K562 (cell line): Measurements from ENCODE around the gene MRPL27. TPM values are rescaled to one million over a fixed set of nuclear protein-coding genes. Genes with fewer than 3 reads are reported as not detected.
A peak's percentile ranks its signal among the peaks of the same experiment; 100 is the strongest.

ENCODE experiments used
- ATAC-seq: fragments of 200-7000 bp; cut with Tn5 transposase; 3 replicates; pipeline ENCODE4 v1.9.1; 2020; ENCODE audit warnings: moderate library complexity
- BruUV-seq: library from RNA; stranded (reverse); fragments of 400-500 nt; replicated peaks from 2 replicates; lab custom pipeline; 2021; lab: Mats Ljungman, UMichigan
- CTCF ChIA-PET: fragments of 300-600 bp; formaldehyde crosslinking; extraction: SDS; loops from one replicate; lab custom pipeline; 2021; ENCODE audit warnings: low intra/inter-chr PET ratio; lab: Yijun Ruan, JAX
- POLR2A ChIA-PET: fragments of 300-600, 350-650 bp; sonication (Branson Sonifier 250); formaldehyde crosslinking; extraction: SDS; loops from one replicate; lab custom pipeline; 2021; ENCODE audit warnings: antibody characterized with exemption, inconsistent platforms; lab: Yijun Ruan, JAX
- DNase-seq, 4 experiments: peaks; one replicate each; pipeline versions ENCODE4 v3.0.0 to v3.0.0-alpha.2; 2011 to 2018; ENCODE audit warnings: low spot score in 3 of 4, mixed read lengths in 3 of 4; ENCODE audit errors: extremely low read depth in 1 of 4
- FAIRE-seq: peaks from 2 replicates; lab custom pipeline; 2011; peaks lifted over from hg19 to GRCh38; lab: Jason Lieb, UNC
- H2AFZ ChIP-seq: 2 replicates; pipeline ENCODE4 v1.6.0; 2011; ENCODE audit warnings: low read depth, low read length, control low read depth, inconsistent platforms
- H3K27ac ChIP-seq: fragments of 200-600 bp; 3 replicates; pipeline ENCODE4 v1.8.0; 2011; ENCODE audit warnings: low read depth, mild to moderate bottlenecking, control low read depth, inconsistent platforms, low read length, moderate library complexity, mixed read lengths; ENCODE audit errors: extremely low read depth
- H3K27me3 ChIP-seq, 2 experiments: fragments of 300-600 bp in 1 of 2; 2 replicates in 1 of 2; 3 replicates in 1 of 2; pipeline versions ENCODE4 v1.6.0 to v1.8.0; 2011; ENCODE audit warnings: inconsistent platforms in 2 of 2, low read length in 2 of 2, mild to moderate bottlenecking in 1 of 2, mixed read lengths in 1 of 2, moderate library complexity in 1 of 2; ENCODE audit not compliant: control insufficient read depth in 2 of 2, insufficient read depth in 2 of 2
- H3K36me3 ChIP-seq: fragments of 300-600 bp; 3 replicates; pipeline ENCODE4 v1.8.0; 2011; ENCODE audit warnings: mild to moderate bottlenecking, low read length, inconsistent platforms; ENCODE audit not compliant: control insufficient read depth, insufficient read depth
- H3K4me1 ChIP-seq, 2 experiments: fragments of 200-600 bp in 1 of 2; replicated peaks in 1 of 2; 2 replicates in 1 of 2; 3 replicates in 1 of 2; pipeline versions ENCODE4 v1.5.1 to v1.8.0; 2011; ENCODE audit warnings: inconsistent platforms in 2 of 2, low read length in 2 of 2, mild to moderate bottlenecking in 1 of 2, mixed read lengths in 1 of 2, moderate library complexity in 1 of 2; ENCODE audit not compliant: control insufficient read depth in 2 of 2, insufficient read depth in 2 of 2
- H3K4me2 ChIP-seq: 2 replicates; pipeline ENCODE4 v1.6.1; 2011; ENCODE audit warnings: low read length, control low read depth, inconsistent platforms, mixed read lengths; ENCODE audit not compliant: insufficient read depth
- H3K4me3 ChIP-seq: fragments of 200-600 bp; sonication (generic), shearing (Covaris generic); 2 replicates; pipeline ENCODE4 v1.5.1; 2016; ENCODE audit warnings: control low read depth, inconsistent platforms
- H3K79me2 ChIP-seq: fragments of 200-600 bp; 3 replicates; pipeline ENCODE4 v1.8.0; 2011; ENCODE audit warnings: low read length, inconsistent platforms; ENCODE audit not compliant: control insufficient read depth, insufficient read depth
- H3K9ac ChIP-seq, 2 experiments: 2 replicates each; pipeline versions ENCODE4 v1.6.0 to v1.6.1; 2011; ENCODE audit warnings: low read depth in 2 of 2, low read length in 2 of 2, control low read depth in 1 of 2, inconsistent platforms in 1 of 2, mild to moderate bottlenecking in 1 of 2, mixed read lengths in 1 of 2; ENCODE audit not compliant: insufficient read depth in 1 of 2
- H3K9me1 ChIP-seq: one replicate; pipeline ENCODE4 v1.6.0; 2011; ENCODE audit warnings: inconsistent platforms, mild to moderate bottlenecking, low read length, moderate library complexity; ENCODE audit not compliant: control insufficient read depth, insufficient read depth
- H3K9me3 ChIP-seq: replicated peaks from 2 replicates; pipeline ENCODE4 v1.5.1; 2011; ENCODE audit warnings: low read depth, low read length, inconsistent platforms; ENCODE audit not compliant: control insufficient read depth, insufficient read depth
- H4K20me1 ChIP-seq: replicated peaks from 2 replicates; pipeline ENCODE4 v1.6.1; 2011; ENCODE audit warnings: low read length, inconsistent platforms, mixed read lengths; ENCODE audit not compliant: control insufficient read depth, insufficient read depth
- CBX8 ChIP-seq: fragments of 200-600 bp; sonication (generic); IDR thresholded peaks from 2 replicates; pipeline ENCODE4 v1.6.1; 2012; ENCODE audit warnings: borderline replicate concordance, mixed run types, low read depth, mild to moderate bottlenecking, moderate library complexity, mixed read lengths, low read length, control low read depth, inconsistent platforms; ENCODE audit not compliant: poor library complexity, severe bottlenecking; ENCODE audit errors: extremely low read depth
- CTCFL ChIP-seq: IDR thresholded peaks from 2 replicates; pipeline ENCODE4 v1.6.1; 2011; ENCODE audit warnings: borderline replicate concordance, low read depth, mild to moderate bottlenecking, moderate library complexity, low read length; ENCODE audit not compliant: insufficient read depth, poor library complexity, severe bottlenecking
- ELF2 ChIP-seq: fragments of 250-450 bp; sonication (Bioruptor Pico); IDR thresholded peaks from 2 replicates; pipeline ENCODE4 v1.5.0; 2021; ENCODE audit warnings: mild to moderate bottlenecking
- KDM5B ChIP-seq: fragments of 200-600 bp; sonication (generic); IDR thresholded peaks from 2 replicates; pipeline ENCODE4 v1.6.1; 2012; ENCODE audit warnings: low read depth, mild to moderate bottlenecking, moderate library complexity, low read length, control low read depth, inconsistent platforms; ENCODE audit not compliant: insufficient replicate concordance
- MEIS2 ChIP-seq: fragments of 450-650 bp; IDR thresholded peaks from 2 replicates; pipeline ENCODE4 v1.6.1; 2014; ENCODE audit warnings: mild to moderate bottlenecking; ENCODE audit not compliant: partially characterized antibody
- MTA1 ChIP-seq: fragments of 450-650 bp; IDR thresholded peaks from 2 replicates; pipeline ENCODE4 v1.6.1; 2017; ENCODE audit warnings: borderline replicate concordance
- NCOA1 ChIP-seq: fragments of 450-650 bp; IDR thresholded peaks from 2 replicates; pipeline ENCODE4 v1.6.1; 2016; ENCODE audit warnings: low read depth
- NELFE ChIP-seq: IDR thresholded peaks from 2 replicates; pipeline ENCODE4 v1.6.1; 2011; ENCODE audit warnings: mild to moderate bottlenecking; ENCODE audit not compliant: insufficient read depth, insufficient read length
- POLR2G ChIP-seq: fragments of 200-400 bp; formaldehyde crosslinking; IDR thresholded peaks from 2 replicates; pipeline ENCODE4 v1.6.1; 2017; ENCODE audit warnings: low read depth, mild to moderate bottlenecking, antibody characterized with exemption, low read length, moderate library complexity
- RBFOX2 ChIP-seq: fragments of 200-400 bp; formaldehyde crosslinking; IDR thresholded peaks from 2 replicates; pipeline ENCODE4 v1.6.1; 2017; ENCODE audit warnings: low read depth, mild to moderate bottlenecking, low read length, moderate library complexity
- RFX7 ChIP-seq: fragments of 250-450 bp; sonication (Bioruptor Pico); IDR thresholded peaks from 2 replicates; pipeline ENCODE4 v1.5.1; 2021; ENCODE audit warnings: mild to moderate bottlenecking
- SRSF1 ChIP-seq: fragments of 200-400 bp; formaldehyde crosslinking; IDR thresholded peaks from 2 replicates; pipeline ENCODE4 v1.6.1; 2017; ENCODE audit warnings: mild to moderate bottlenecking, low read depth, low read length, moderate library complexity
- SUPT5H ChIP-seq: fragments of 450-650 bp; IDR thresholded peaks from 2 replicates; pipeline ENCODE4 v1.6.1; 2016
- TRIM28 ChIP-seq: fragments of 450-650 bp; IDR thresholded peaks from 2 replicates; pipeline ENCODE4 v1.6.1; 2017
- ZNF3 ChIP-seq: fragments of 250-450 bp; sonication (Bioruptor Pico); IDR thresholded peaks from 2 replicates; pipeline ENCODE4 v1.5.0; 2021; ENCODE audit warnings: mild to moderate bottlenecking, moderate library complexity
- WGBS: fragments of 100-300 bp; shearing (Covaris generic); methylation state at CpG from one replicate; pipeline ENCODE4 v1.1.6; 2016; ENCODE audit warnings: low coverage, mixed read lengths; ENCODE audit not compliant: insufficient coverage; ENCODE audit errors: missing lambda C conversion rate; 5-methylcytosine and 5-hydroxymethylcytosine counted together
- in situ Hi-C: fragments of 300-500 bp; cut with MboI; formaldehyde crosslinking; loops from 4 replicates; pipeline ENCODE4 v1.15.0; 2018; ENCODE audit warnings: inconsistent platforms, mixed read lengths
- intact Hi-C: fragments of 100-400 bp; cut with micrococcal nuclease; formaldehyde crosslinking; loops from 2 replicates; pipeline ENCODE4 v1.14.2; 2022
- polyA plus RNA-seq, 8 experiments: library from polyadenylated mRNA; depleted of rRNA in 4 of 8; stranded (reverse) in 5 of 8; unstranded in 3 of 8; fragments of >200 nt; fragmentation: Nextera tagmentation in 2 of 8; fragmentation: Illumina TruSeq in 1 of 8; extraction: Ambion mirVana in 2 of 8; extraction: Trizol in 1 of 8; gene quantifications; 2 replicates each; pipeline versions ENCODE4 v1.2.1 to v1.2.3, GENCODE V29; 2011 to 2014; ENCODE audit warnings: inconsistent platforms in 1 of 8, missing spikeins in 1 of 8
- total RNA-seq, 7 experiments: library from RNA; depleted of rRNA in 6 of 7; stranded (reverse); fragments of >200 nt in 6 of 7; fragmentation: Illumina TruSeq in 2 of 7; extraction: Trizol in 2 of 7; gene quantifications; 2 replicates each; pipeline versions ENCODE4 v1.2.1 to v1.2.3, GENCODE V29; 2011 to 2021; ENCODE audit warnings: low replicate concordance in 1 of 7
- TF ChIP-seq, protein P1 (sequence below): fragments of 250-450 bp; sonication (Bioruptor Pico); IDR thresholded peaks from 2 replicates; pipeline ENCODE4 v1.8.0; 2022; ENCODE audit warnings: moderate library complexity, mild to moderate bottlenecking, inconsistent platforms

Gene MRPL27
- total and polyA plus RNA-seq, 9 of the 15 experiments (the other 6 are each of a cell fraction or from before 2014, with no cell fraction given): 96.3 to 401 (median 142) TPM

GRCh38 chr17:50358177-50358576 is 14.8 kb downstream of the MRPL27 start:
- no peak for ATAC-seq

More at GRCh38 chr17:50358177-50358576, 14.8 kb downstream of the MRPL27 start:
- H3K4me3 ChIP-seq: no peak overlapping the region
- no peak overlapping the region for H2AFZ ChIP-seq
- H3K27me3 ChIP-seq: no peaks in the 10 kb centered on the region; a peak in 1 of 5 replicates
- no peak overlapping the region for H3K4me2 ChIP-seq
- H3K9me1 ChIP-seq: no peaks in the 10 kb centered on the region
- DNase-seq: no peak
- in situ Hi-C loops: no loop called here
- H3K27ac ChIP-seq: no peak overlapping the region
- H3K9ac ChIP-seq: no peak overlapping the region
- intact Hi-C loops: no loop called here
- peaks cover 17 to 47% of the 10 kb centered on the region in 2 experiments for H3K4me1 ChIP-seq
- FAIRE-seq: no peak
- TF ChIP-seq SRSF1 (no peak), POLR2G (peak; percentile 37; the same call in 1 of the 2 replicates), RBFOX2 (0 out of 2 replicates have a peak, but pooled peaks have one; percentile 30), TRIM28 (no peak), KDM5B (no peak), ZNF3 (CRISPR knock-in tag) (no peak), NCOA1 (no peak), CTCFL (no peak), MEIS2 (no peak), CBX8 (no peak), ELF2 (CRISPR knock-in tag) (no peak), SUPT5H (no peak), RFX7 (no peak), MTA1 (no peak), NELFE (no peak)
- TF ChIP-seq, protein P1, sequence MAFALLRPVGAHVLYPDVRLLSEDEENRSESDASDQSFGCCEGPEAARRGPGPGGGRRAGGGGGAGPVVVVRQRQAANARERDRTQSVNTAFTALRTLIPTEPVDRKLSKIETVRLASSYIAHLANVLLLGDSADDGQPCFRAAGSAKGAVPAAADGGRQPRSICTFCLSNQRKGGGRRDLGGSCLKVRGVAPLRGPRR (CRISPR knock-in tag): no peak
- WGBS: 91% methylated on average over 16 of the region's 17 CpGs
- no TSS peak for BruUV-seq
- ChIA-PET POLR2A (interaction anchor here (1.2 to 1.4 kb wide), 2 partner anchors 9 to 10 kb away, joined by 3 to 5 read pairs; no protein-coding TSS in a partner anchor), CTCF (no interaction called here)
- H3K9me3 ChIP-seq: no peaks in the 10 kb centered on the region
- peaks cover 10% of the 10 kb centered on the region for H4K20me1 ChIP-seq
- peaks cover 66% of the 10 kb centered on the region; the same call in 2 of the 3 replicates for H3K36me3 ChIP-seq
- no peaks in the 10 kb centered on the region; the same call in 2 of the 3 replicates for H3K79me2 ChIP-seq
